ENCODE results near the gene CHCHD3.

CHCHD3 gene

DNA sequence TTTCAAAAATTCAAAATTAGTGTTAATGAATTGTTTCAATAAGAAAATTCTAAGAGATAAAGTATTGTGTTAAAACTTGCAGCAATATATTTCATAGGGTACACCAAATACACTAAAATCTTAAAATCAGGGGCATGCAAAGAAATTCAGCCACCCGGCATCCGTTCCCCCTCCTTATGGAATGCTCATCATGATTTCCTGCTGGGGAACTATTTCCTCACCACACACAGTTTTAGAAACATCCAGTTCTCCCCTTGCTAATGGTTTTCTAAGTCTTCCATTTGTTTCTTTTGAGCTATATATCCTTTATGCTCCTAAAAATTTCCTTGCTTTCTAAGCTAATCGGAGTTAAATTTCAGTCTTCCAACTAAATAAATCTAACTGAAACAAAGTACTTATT, 60.7 kb downstream of the CHCHD3 start:
- H3K4me3 ChIP-seq (ENCODE audit: low read depth, low read length), result no peak overlapping the region
- TF ChIP-seq, protein P1, sequence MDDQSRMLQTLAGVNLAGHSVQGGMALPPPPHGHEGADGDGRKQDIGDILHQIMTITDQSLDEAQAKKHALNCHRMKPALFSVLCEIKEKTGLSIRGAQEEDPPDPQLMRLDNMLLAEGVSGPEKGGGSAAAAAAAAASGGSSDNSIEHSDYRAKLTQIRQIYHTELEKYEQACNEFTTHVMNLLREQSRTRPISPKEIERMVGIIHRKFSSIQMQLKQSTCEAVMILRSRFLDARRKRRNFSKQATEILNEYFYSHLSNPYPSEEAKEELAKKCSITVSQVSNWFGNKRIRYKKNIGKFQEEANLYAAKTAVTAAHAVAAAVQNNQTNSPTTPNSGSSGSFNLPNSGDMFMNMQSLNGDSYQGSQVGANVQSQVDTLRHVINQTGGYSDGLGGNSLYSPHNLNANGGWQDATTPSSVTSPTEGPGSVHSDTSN (CRISPR knock-in tag; IDR thresholded peaks at IDR 0.05), result no peak
- TF ChIP-seq ZNF518A (tag by site-specific recombination; conservative IDR thresholded peaks at IDR 0.05; ENCODE audit: low read depth) (no peak), ZIC2 (tag by site-specific recombination; IDR thresholded peaks at IDR 0.05) (no peak), YY1 (tag by site-specific recombination; IDR thresholded peaks at IDR 0.05) (no peak), ZSCAN18 (tag by site-specific recombination; IDR thresholded peaks at IDR 0.05) (no peak), ZNF76 (tag by site-specific recombination; IDR thresholded peaks at IDR 0.05; ENCODE audit: borderline replicate concordance, low read depth) (no peak), BCL11B (tag by site-specific recombination; IDR thresholded peaks at IDR 0.05; ENCODE audit: low read depth) (no peak), ZNF837 (tag by site-specific recombination; IDR thresholded peaks at IDR 0.05) (no peak), SP7 (tag by site-specific recombination; IDR thresholded peaks at IDR 0.05) (no peak)
- TF ChIP-seq, protein P2, sequence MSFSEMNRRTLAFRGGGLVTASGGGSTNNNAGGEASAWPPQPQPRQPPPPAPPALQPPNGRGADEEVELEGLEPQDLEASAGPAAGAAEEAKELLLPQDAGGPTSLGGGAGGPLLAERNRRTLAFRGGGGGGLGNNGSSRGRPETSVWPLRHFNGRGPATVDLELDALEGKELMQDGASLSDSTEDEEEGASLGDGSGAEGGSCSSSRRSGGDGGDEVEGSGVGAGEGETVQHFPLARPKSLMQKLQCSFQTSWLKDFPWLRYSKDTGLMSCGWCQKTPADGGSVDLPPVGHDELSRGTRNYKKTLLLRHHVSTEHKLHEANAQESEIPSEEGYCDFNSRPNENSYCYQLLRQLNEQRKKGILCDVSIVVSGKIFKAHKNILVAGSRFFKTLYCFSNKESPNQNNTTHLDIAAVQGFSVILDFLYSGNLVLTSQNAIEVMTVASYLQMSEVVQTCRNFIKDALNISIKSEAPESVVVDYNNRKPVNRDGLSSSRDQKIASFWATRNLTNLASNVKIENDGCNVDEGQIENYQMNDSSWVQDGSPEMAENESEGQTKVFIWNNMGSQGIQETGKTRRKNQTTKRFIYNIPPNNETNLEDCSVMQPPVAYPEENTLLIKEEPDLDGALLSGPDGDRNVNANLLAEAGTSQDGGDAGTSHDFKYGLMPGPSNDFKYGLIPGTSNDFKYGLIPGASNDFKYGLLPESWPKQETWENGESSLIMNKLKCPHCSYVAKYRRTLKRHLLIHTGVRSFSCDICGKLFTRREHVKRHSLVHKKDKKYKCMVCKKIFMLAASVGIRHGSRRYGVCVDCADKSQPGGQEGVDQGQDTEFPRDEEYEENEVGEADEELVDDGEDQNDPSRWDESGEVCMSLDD (tag by site-specific recombination; IDR thresholded peaks at IDR 0.05), result no peak
- no peak overlapping the region for H3K27ac ChIP-seq (ENCODE audit: extremely low read depth, low read depth, low read length)
- no peaks in the 10 kb centered on the region; a peak in 1 of 3 replicates for H3K36me3 ChIP-seq (ENCODE audit: control insufficient read depth in 2 of 2, insufficient read depth in 1 of 2, low read length in 2 of 2)
- POLR2A ChIA-PET, result no interaction called here
- H3K4me1 ChIP-seq (ENCODE audit: control insufficient read depth, insufficient read depth, low read length), result no peaks in the 10 kb centered on the region; the same call in 1 of the 2 replicates
- H3K9me3 ChIP-seq (ENCODE audit: control insufficient read depth, insufficient read depth, low read depth, low read length), result no peaks in the 10 kb centered on the region
- CTCF ChIA-PET, result interaction anchor here (0.6 to 1.3 kb wide), 2 partner anchors 40 to 81 kb away, joined by 3 read pairs; no protein-coding TSS in a partner anchor

DNA sequence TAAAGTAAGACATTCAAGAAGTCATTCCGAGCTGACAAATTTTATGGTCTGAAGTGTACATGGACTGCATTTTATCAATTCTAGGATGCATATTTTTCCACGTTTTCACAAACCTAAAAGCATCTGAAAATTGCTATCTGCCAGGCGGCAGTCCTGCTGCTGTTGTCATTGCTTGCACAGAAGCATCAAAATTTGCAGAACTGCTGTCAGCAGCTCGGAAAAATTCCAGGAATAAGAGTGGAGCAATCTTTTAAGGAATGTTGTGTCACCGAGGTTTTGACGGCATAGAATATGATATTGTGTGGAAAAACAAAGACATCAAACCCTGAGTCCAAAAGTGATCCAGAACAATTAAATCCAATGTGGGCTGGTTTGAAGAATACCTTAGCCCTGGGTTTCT, 61.4 kb downstream of the CHCHD3 start:
- Histone ChIP-seq H3K9me3 (ENCODE audit: control insufficient read depth, insufficient read depth, low read depth, low read length) (no peaks in the 10 kb centered on the region), H3K4me1 (ENCODE audit: control insufficient read depth, insufficient read depth, low read length) (no peaks in the 10 kb centered on the region; the same call in 1 of the 2 replicates), H3K27ac (ENCODE audit: extremely low read depth, low read depth, low read length) (no peak overlapping the region), H3K4me3 (ENCODE audit: low read depth, low read length) (no peak overlapping the region), H3K36me3 (ENCODE audit: control insufficient read depth in 2 of 2, insufficient read depth in 1 of 2, low read length in 2 of 2) (no peaks in the 10 kb centered on the region; a peak in 1 of 3 replicates)
- TF ChIP-seq ZNF660 (tag by site-specific recombination; IDR thresholded peaks at IDR 0.05) (no peak), ZNF394 (tag by site-specific recombination; IDR thresholded peaks at IDR 0.05; ENCODE audit: borderline replicate concordance) (no peak), ZEB2 (tag by site-specific recombination; IDR thresholded peaks at IDR 0.05) (no peak)
- TF ChIP-seq, protein P3, sequence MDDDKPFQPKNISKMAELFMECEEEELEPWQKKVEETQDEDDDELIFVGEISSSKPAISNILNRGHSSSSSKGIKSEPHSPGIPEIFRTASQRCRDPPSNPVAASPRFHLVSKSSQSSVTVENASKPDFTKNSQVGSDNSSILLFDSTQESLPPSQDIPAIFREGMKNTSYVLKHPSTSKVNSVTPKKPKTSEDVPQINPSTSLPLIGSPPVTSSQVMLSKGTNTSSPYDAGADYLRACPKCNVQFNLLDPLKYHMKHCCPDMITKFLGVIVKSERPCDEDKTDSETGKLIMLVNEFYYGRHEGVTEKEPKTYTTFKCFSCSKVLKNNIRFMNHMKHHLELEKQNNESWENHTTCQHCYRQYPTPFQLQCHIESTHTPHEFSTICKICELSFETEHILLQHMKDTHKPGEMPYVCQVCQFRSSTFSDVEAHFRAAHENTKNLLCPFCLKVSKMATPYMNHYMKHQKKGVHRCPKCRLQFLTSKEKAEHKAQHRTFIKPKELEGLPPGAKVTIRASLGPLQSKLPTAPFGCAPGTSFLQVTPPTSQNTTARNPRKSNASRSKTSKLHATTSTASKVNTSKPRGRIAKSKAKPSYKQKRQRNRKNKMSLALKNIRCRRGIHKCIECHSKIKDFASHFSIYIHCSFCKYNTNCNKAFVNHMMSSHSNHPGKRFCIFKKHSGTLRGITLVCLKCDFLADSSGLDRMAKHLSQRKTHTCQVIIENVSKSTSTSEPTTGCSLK (tag by site-specific recombination; IDR thresholded peaks at IDR 0.05), result no peak
- CTCF ChIA-PET, result interaction anchor here (1.3 kb wide), 1 partner anchor 39 kb away, joined by 3 read pairs; no protein-coding TSS in a partner anchor
- POLR2A ChIA-PET, result no interaction called here
